H7 (cell line): ENCODE measurements around the gene CYP19A1. TPM values are rescaled to one million over a fixed set of nuclear protein-coding genes. Genes with fewer than 3 reads are reported as not detected.

Source experiments
- DNase-seq: peaks from one replicate; pipeline ENCODE4 v3.0.0; 2012
- H3K27me3 ChIP-seq: 2 replicates; pipeline ENCODE4 v1.6.0; 2011; ENCODE audit warnings: mild to moderate bottlenecking, low read length; ENCODE audit not compliant: control insufficient read depth, insufficient read depth
- H3K36me3 ChIP-seq: replicated peaks from 2 replicates; pipeline ENCODE4 v1.5.1; 2011; ENCODE audit warnings: low read length; ENCODE audit not compliant: control insufficient read depth, insufficient read depth
- H3K4me3 ChIP-seq: 2 replicates; pipeline ENCODE4 v1.5.1; 2011; ENCODE audit warnings: low read depth, mild to moderate bottlenecking, control low read depth, low read length, moderate library complexity; ENCODE audit not compliant: insufficient read depth
- total RNA-seq: library from RNA; depleted of rRNA; stranded (reverse); fragments of >200 nt; shearing (Covaris generic); gene quantifications from 2 replicates; pipeline ENCODE4 v1.2.3, GENCODE V29; 2014

The CYP19A1 gene
- total RNA-seq, 1 experiment from 2014 or later, result not detected

GRCh38 chr15:51260202-51260601, 78.2 kb downstream of the CYP19A1 start:
- no peak for DNase-seq
- H3K27me3 ChIP-seq, result no peaks in the 10 kb centered on the region

GRCh38 chr15:51255533-51255932, 82.9 kb downstream of the CYP19A1 start:
- Histone ChIP-seq H3K27me3 (no peaks in the 10 kb centered on the region), H3K36me3 (no peaks in the 10 kb centered on the region), H3K4me3 (no peak overlapping the region)
- DNase-seq, result no peak

More at GRCh38 chr15:51260202-51260601, 78.2 kb downstream of the CYP19A1 start:
- Histone ChIP-seq H3K4me3 (no peak overlapping the region), H3K36me3 (no peaks in the 10 kb centered on the region)

GRCh38 chr15:51253366-51253765, 85.0 kb downstream of the CYP19A1 start:
- no peaks in the 10 kb centered on the region for H3K36me3 ChIP-seq
- DNase-seq, result no peak
- no peaks in the 10 kb centered on the region for H3K27me3 ChIP-seq
- H3K4me3 ChIP-seq, result no peak overlapping the region

GRCh38 chr15:51252671-51253070, 85.7 kb downstream of the CYP19A1 start:
- no peak for DNase-seq
- no peak overlapping the region for H3K4me3 ChIP-seq
- no peaks in the 10 kb centered on the region for H3K27me3 ChIP-seq
- H3K36me3 ChIP-seq, result no peaks in the 10 kb centered on the region

GRCh38 chr15:51251556-51251955, 86.8 kb downstream of the CYP19A1 start:
- H3K27me3 ChIP-seq, result no peaks in the 10 kb centered on the region
- H3K4me3 ChIP-seq, result no peak overlapping the region
- H3K36me3 ChIP-seq, result no peaks in the 10 kb centered on the region
- no peak for DNase-seq

GRCh38 chr15:51250217-51251011, 88.0 kb downstream of the CYP19A1 start:
- no peak for DNase-seq

GRCh38 chr15:51245628-51246027, 92.8 kb downstream of the CYP19A1 start:
- no peaks in the 10 kb centered on the region for H3K27me3 ChIP-seq
- H3K36me3 ChIP-seq, result no peaks in the 10 kb centered on the region
- no peak overlapping the region for H3K4me3 ChIP-seq
- DNase-seq, result no peak

More at GRCh38 chr15:51250217-51251011, 88.0 kb downstream of the CYP19A1 start:
- H3K27me3 ChIP-seq, result no peaks in the 10 kb centered on the region
- H3K36me3 ChIP-seq, result no peaks in the 10 kb centered on the region
- no peak overlapping the region for H3K4me3 ChIP-seq

- DNase-seq, result no peak
- H3K4me3 ChIP-seq, result no peak overlapping the region
- H3K27me3 ChIP-seq, result no peaks in the 10 kb centered on the region
- no peaks in the 10 kb centered on the region for H3K36me3 ChIP-seq
These were observed 94.0 kb downstream of the CYP19A1 start for GRCh38 chr15:51244423-51244869.

GRCh38 chr15:51243774-51244173, 94.6 kb downstream of the CYP19A1 start:
- H3K27me3 ChIP-seq, result no peaks in the 10 kb centered on the region
- DNase-seq, result no peak
- H3K4me3 ChIP-seq, result no peak overlapping the region
- H3K36me3 ChIP-seq, result no peaks in the 10 kb centered on the region

- Histone ChIP-seq H3K36me3 (no peaks in the 10 kb centered on the region), H3K27me3 (no peaks in the 10 kb centered on the region), H3K4me3 (no peak overlapping the region)
- DNase-seq, result no peak
These were observed 98.3 kb downstream of the CYP19A1 start for GRCh38 chr15:51240066-51240465.

- no peaks in the 10 kb centered on the region for H3K36me3 ChIP-seq
- no peaks in the 10 kb centered on the region for H3K27me3 ChIP-seq
- no peak overlapping the region for H3K4me3 ChIP-seq
- DNase-seq, result no peak
These were observed 100.6 kb downstream of the CYP19A1 start for GRCh38 chr15:51237816-51238215.

GRCh38 chr15:51234176-51234927, 104.0 kb downstream of the CYP19A1 start:
- no peak for DNase-seq
- H3K36me3 ChIP-seq, result no peaks in the 10 kb centered on the region
- no peaks in the 10 kb centered on the region for H3K27me3 ChIP-seq
- H3K4me3 ChIP-seq, result no peak overlapping the region

- no peak overlapping the region for H3K4me3 ChIP-seq
- DNase-seq, result no peak
- no peaks in the 10 kb centered on the region for H3K27me3 ChIP-seq
- H3K36me3 ChIP-seq, result no peaks in the 10 kb centered on the region
These were observed 105.8 kb downstream of the CYP19A1 start for GRCh38 chr15:51232581-51232980.

GRCh38 chr15:51229907-51230330, 108.5 kb downstream of the CYP19A1 start:
- no peaks in the 10 kb centered on the region for H3K36me3 ChIP-seq
- peak; percentile 35 for DNase-seq
- no peaks in the 10 kb centered on the region for H3K27me3 ChIP-seq
- no peak overlapping the region for H3K4me3 ChIP-seq
